GM08714 (cell line): Measurements from ENCODE around the gene IDUA.

Source experiments
- H3K4me3 ChIP-seq: fragments of 200-500 bp; sonication (Bioruptor generic); 2 replicates; pipeline ENCODE4 v1.5.1; 2014; ENCODE audit warnings: mild to moderate bottlenecking, low read length, inconsistent platforms
- ZNF274 ChIP-seq: IDR thresholded peaks from 2 replicates; pipeline ENCODE4 v1.6.1; 2012; ENCODE audit warnings: mild to moderate bottlenecking, low read depth, low read length

Gene IDUA

DNA sequence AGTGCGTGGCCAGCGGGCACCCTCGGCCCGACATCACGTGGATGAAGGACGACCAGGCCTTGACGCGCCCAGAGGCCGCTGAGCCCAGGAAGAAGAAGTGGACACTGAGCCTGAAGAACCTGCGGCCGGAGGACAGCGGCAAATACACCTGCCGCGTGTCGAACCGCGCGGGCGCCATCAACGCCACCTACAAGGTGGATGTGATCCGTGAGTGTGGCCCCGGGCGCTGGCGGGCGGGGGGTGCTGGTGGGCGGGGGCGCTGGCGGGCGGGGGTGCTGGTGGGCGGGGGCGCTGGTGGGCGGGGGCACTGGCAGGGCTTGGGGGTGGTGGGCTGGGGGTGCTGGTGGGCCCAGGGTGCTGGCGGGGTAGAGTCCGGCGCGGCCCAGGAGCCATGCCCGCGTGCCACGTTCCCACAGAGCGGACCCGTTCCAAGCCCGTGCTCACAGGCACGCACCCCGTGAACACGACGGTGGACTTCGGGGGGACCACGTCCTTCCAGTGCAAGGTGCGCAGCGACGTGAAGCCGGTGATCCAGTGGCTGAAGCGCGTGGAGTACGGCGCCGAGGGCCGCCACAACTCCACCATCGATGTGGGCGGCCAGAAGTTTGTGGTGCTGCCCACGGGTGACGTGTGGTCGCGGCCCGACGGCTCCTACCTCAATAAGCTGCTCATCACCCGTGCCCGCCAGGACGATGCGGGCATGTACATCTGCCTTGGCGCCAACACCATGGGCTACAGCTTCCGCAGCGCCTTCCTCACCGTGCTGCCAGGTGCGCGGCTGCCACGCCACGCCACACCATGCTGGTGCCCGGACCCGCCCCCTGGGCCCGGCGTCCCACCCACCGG lies 37.3 kb downstream of the IDUA start:
- no peak for TF ChIP-seq ZNF274

DNA sequence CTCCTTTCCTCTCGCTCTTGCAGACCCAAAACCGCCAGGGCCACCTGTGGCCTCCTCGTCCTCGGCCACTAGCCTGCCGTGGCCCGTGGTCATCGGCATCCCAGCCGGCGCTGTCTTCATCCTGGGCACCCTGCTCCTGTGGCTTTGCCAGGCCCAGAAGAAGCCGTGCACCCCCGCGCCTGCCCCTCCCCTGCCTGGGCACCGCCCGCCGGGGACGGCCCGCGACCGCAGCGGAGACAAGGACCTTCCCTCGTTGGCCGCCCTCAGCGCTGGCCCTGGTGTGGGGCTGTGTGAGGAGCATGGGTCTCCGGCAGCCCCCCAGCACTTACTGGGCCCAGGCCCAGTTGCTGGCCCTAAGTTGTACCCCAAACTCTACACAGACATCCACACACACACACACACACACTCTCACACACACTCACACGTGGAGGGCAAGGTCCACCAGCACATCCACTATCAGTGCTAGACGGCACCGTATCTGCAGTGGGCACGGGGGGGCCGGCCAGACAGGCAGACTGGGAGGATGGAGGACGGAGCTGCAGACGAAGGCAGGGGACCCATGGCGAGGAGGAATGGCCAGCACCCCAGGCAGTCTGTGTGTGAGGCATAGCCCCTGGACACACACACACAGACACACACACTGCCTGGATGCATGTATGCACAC lies 38.2 kb downstream of the IDUA start:
- H3K4me3 ChIP-seq, result no peak overlapping the region
- TF ChIP-seq ZNF274, result no peak

More for the DNA sequence above, 37.3 kb downstream of the IDUA start:
- no peak overlapping the region for H3K4me3 ChIP-seq

DNA sequence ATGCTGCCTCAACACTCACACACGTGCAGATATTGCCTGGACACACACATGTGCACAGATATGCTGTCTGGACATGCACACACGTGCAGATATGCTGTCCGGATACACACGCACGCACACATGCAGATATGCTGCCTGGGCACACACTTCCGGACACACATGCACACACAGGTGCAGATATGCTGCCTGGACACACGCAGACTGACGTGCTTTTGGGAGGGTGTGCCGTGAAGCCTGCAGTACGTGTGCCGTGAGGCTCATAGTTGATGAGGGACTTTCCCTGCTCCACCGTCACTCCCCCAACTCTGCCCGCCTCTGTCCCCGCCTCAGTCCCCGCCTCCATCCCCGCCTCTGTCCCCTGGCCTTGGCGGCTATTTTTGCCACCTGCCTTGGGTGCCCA lies 39.3 kb downstream of the IDUA start:
- no peak for TF ChIP-seq ZNF274
- no peak overlapping the region for H3K4me3 ChIP-seq

DNA sequence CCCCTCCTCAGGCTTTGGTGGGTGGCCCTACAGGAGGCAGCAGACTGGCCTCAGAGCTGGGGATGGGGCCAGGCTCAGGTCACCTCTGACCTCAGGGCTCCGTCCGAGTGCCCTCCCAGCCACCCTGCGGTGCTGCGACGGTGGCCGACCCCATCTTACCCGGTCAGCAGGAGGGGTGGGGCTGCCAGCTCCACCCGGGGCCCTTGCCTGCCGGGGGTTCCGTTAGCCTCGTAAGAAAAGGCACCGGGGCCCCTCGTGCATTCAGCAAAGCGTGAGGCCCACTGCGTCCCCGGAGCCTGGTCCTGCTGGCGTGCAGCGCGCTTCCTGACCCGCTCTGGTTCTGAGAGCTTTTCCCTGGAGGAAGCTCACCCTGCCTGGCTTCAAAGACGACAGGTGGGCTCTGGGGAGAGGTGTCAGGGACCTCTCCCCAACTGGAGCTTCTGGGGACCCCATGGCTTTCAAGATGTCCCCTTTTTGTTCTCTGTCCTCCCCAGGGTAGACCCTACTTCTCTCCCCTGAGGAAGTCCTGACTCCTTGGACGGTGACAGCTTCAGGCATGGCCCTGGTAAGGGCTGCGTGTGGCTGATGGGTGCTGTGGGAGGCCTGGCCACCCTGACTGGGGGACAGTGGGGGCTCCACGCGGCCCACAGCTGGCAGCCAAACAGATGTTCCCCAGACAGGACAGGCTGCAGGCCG lies 40.5 kb downstream of the IDUA start:
- no peak overlapping the region for H3K4me3 ChIP-seq
- no peak for TF ChIP-seq ZNF274

DNA sequence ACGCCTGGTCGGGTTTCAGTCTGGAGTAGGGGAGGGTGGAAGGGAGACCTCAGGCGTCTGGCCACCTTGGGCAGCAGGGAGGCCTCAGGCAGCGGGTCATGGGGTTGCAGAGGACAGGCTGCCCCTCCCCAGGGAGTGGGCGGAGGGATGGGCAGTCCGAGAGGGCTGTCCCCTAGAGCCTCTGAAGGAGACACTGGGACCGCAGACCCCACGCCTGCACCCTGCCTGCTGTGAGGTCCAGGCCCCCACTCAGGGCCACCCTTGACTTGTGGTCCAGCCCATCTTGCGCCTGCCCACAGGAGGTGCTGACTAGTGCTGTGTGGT lies 41.0 kb downstream of the IDUA start:
- TF ChIP-seq ZNF274, result no peak
- H3K4me3 ChIP-seq, result no peak overlapping the region

DNA sequence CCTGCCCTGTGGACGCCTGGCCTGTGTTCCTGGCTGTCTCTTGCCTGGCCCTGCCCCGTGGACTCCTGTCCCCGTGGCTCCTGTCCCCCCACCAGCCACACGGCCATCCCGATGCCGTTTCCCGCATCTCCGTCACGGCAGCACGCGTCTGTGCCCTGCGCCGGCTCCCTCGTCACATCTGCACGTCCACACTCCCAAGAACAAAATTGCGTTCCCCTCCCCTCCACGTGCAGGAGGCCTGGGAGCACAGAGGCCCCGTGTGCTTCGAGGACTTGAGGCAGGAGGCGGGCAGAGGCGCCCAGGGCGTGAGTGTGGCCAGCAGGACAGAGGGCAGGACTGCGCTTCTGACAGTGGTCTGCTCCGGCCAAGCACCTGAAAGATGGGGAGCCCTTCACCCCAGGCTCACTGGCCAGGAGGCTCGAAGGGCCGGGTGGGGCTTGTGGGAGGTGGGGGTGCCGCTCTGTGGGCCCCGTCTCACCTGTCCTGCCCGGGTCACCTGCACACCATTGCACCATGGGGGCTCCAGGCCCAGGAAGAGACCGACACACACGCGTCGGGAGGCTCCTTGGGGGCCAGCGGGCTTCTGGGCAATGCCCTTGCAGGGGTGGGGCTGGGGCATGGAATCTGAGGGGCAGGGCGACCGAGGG lies 41.9 kb downstream of the IDUA start:
- H3K4me3 ChIP-seq, result no peak overlapping the region
- no peak for TF ChIP-seq ZNF274

DNA sequence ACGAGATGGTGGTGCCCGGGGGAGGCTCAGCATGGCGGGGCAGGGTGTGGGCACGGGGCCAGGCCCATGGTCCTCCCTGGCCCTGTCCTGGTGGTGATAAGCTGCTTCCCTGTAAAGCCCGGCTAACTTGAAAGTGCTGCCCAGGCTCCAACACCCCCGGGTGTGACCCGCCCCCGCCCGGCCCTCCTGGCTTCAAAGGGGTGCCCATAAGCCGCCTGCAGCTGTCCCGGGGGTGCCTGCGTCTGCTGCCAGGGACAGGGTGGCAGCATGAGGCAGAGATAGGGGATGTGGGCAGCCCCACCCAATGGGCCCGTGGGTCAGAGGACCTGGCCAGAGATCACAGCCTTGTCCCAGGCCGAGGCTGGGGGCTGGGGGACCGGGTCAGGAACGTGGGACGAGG lies 42.7 kb downstream of the IDUA start:
- no peak for TF ChIP-seq ZNF274

DNA sequence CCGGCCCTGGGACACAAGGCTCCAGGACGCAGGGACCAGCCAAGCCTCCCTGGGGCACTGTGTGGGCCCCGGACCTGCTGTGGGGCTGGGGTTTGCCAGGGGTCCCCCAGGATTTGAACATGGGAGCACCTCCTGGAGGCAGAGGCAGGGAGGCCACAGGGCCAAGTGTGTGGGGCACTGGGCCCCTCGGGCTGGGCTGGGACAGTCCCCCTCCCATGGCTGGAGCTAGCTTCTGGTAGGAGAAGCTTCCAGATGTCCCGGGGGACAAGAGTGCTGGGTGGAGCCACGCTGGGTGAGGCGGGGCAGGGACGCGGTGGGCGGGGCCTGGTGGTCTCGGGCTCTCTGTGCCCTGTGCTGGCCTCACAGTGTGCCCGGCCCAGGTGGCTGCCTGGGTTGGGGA lies 43.2 kb downstream of the IDUA start:
- H3K4me3 ChIP-seq, result no peak overlapping the region
- TF ChIP-seq ZNF274, result no peak

More for the DNA sequence above, 42.7 kb downstream of the IDUA start:
- no peak overlapping the region for H3K4me3 ChIP-seq

DNA sequence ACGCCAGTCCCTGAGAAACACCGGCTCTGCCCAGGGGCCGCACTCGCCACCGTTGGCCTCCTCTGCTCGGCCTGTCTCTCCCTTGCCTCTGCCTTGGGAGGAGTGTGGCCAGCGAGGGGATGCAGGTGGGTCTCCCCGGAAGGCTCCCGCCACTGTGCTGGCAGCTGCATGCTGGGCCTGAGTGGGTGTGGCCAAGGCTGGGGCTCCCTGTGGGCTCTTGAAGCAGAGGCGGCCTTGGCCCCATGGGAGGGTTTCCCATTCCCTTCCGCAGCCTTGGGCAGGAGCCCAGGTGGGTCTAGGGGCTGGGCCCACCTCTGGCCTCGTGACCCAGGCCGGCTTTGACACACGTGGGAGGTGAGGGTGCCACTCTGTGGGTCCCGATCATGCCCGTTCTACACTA lies 43.7 kb downstream of the IDUA start:
- no peak overlapping the region for H3K4me3 ChIP-seq
- no peak for TF ChIP-seq ZNF274

DNA sequence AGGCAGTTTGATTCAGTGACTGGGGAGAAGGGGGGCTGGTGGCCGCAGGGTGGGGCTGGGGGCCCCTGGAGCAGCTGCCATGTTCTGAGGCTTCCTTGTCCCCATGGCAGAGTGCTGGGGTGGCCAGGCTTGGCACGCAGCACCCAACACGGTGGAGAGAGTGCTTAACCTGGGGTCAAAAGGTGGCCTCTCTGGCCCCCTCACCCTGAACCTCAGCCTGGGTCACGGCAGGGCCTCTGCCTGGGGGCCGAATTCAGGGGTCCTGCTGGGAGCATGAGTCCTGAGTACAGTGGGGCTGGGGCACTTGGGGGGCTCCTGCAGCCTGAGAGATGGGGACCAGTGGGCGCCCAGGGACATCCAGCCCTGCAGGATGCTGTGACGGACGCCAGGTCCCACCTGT lies 44.5 kb downstream of the IDUA start:
- no peak overlapping the region for H3K4me3 ChIP-seq
- TF ChIP-seq ZNF274, result no peak

DNA sequence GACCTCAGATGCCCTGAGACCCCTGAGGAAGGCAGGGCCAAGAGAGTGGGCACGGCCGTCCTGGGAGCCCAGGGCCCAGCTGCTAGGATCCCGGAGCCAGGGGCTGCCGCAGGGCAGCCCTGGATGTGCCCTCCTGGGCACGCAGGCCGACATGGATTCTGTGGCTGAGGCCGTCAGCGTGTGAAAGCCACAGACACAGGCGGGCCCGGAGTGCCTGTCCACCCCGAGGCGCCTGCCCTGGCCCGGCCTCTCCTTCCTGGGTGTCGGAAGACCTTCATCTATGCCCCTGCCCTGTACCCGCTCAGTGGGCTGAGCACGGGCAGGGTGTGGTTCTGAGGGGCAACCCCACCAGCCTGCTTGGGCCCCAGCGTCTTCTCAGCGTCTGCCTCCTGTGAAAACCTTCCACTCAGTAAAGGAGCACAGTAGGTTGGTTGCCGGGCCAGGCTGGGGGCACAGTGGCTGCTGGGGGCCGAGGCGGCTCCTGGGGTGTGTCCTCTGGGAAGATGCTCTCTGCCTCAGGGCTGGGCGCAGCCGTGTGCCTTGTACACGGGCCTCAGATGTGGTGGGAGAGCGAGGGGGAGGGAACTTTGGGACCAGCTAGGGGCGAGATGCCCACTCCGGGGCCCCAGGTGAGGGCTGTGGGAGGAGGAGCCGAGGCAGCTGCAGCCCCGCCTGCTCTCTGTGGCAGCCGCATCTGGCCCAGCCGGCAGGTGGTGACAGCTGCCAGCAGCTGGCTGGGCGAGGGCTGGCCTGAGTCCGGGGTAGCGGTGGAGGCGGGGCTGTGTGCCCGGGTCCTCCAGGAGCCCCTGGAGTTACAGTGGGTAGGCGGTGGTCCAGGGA lies 45.3 kb downstream of the IDUA start:
- H3K4me3 ChIP-seq, result no peak overlapping the region
- no peak for TF ChIP-seq ZNF274

DNA sequence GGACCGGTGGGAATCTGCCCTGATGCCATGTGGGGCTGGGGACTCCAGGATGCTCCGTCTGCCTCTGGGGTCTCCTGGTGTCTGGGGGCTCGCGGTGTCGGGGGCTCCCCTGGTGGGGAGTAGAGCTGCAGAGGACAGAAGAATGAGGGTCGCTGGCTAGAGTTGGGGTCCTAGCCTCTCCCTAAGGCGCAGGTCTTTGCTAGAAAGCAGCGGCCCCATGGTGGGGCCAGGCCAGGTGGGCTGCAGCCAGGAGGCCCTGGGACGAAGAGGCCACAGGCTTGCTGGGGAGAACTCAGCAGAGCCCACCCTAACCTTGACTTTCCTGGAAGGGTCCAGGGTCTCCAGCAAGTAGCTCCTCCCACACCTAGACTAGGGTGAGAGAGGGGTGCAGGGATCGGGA lies 46.0 kb downstream of the IDUA start:
- H3K4me3 ChIP-seq, result no peak overlapping the region
- no peak for TF ChIP-seq ZNF274

DNA sequence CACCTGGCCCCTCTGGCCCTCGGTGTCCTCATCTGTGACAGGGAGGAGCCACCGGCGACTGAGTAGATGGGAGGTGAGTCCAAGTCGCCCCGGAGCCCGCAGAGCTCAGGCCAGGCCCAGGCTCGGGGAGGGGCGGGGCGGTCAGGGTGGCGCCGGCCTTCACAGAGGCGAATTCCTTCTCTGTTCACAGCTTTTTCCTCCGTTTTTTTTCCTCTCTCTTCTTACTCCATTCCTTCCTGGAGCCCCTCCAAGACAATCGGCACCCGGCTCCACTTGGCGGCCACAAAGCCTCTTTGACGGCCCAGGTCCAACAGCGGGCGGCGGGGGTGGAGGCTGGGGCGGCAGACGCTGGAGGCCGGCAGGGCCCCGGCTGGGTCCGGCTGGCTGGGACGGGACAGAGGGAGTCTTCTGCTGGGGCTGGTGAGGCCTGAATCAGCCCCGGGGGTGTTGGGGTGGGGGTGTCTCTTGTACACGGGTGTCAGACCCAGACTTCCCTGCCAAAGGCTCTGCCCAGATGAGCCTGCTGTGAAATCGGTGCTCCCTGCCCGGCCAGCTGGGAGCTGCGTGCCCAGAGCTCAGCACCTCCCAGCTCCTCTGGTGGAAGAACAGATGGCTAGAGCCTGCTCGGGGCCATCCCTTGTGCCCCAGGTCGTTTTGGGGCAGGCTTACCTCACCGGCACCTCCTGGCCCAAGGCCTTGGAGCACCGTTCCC lies 47.2 kb downstream of the IDUA start:
- H3K4me3 ChIP-seq, result no peak overlapping the region
- TF ChIP-seq ZNF274, result no peak

DNA sequence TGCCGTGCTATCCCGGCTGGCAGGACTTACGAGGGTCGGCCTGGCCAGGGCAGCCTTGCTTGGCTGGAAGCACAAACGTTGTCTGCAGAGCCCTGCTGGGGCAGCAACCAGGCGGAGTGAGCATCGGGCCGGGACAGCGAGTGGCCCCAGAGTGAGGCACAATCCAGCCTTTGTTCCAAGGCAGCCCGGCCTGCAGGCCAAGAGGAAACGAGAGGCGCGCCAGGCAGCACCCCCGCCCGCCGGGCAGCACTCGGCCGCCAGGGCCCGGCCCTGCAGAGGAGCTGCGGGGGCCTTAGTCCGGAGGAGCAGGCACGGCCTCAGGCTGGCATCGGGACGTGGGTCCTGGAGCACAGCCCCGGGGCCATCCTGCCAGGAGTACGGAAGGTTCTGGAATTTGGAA lies 48.7 kb downstream of the IDUA start:
- TF ChIP-seq ZNF274, result no peak
- H3K4me3 ChIP-seq, result no peak overlapping the region
